Renal pelvis (tissue), 4 donors: ENCODE measurements around the gene RNF212. TPM values are rescaled to one million over a fixed set of nuclear protein-coding genes. Genes with fewer than 3 reads are reported as not detected.
"Not testable (repeated sequence)": the region's sequence is repeated elsewhere in the genome, so short reads cannot be mapped to it uniquely, and the experiment has no call there.

Source experiments
- DNase-seq: peaks from one replicate; pipeline ENCODE4 v3.0.0-alpha.2; 2013
- polyA plus RNA-seq, 3 donors: library from polyadenylated mRNA; unstranded; fragments of 120-200 nt; gene quantifications; one replicate each; pipeline ENCODE4 v1.2.1, GENCODE V29; 2013; ENCODE audit not compliant: insufficient read length in 3 of 3

RNF212 gene
- polyA plus RNA-seq, 3 donors, result 9.1 to 19.8 (median 18.7) TPM

- DNase-seq, result no peak
These were observed 44.0 kb downstream of the RNF212 start for GRCh38 chr4:1069394-1069793.

DNA sequence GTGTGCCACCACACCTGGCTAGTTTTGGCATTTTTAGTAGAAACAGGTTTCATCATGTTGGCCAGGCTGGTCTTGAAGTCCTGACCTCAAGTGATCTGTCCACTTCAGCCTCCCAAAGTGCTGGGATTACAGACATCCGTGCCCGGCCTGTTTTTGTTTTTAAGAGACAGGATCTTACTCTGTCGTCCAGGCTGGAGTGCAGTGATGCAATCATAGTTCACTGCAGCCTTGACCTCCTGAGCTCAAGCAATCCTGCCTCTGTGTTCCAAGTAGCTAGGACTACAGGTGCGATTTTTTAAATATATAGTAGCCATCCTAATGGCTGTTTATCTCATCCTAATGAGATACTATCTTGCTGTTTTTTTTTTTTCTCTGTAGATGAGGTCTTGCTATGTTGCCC, 47.6 kb downstream of the RNF212 start:
- DNase-seq, result no peak

GRCh38 chr4:1062419-1062818, 50.9 kb downstream of the RNF212 start:
- DNase-seq, result no peak

- no peak for DNase-seq
These were observed 51.6 kb downstream of the RNF212 start for GRCh38 chr4:1061760-1062159.

DNA sequence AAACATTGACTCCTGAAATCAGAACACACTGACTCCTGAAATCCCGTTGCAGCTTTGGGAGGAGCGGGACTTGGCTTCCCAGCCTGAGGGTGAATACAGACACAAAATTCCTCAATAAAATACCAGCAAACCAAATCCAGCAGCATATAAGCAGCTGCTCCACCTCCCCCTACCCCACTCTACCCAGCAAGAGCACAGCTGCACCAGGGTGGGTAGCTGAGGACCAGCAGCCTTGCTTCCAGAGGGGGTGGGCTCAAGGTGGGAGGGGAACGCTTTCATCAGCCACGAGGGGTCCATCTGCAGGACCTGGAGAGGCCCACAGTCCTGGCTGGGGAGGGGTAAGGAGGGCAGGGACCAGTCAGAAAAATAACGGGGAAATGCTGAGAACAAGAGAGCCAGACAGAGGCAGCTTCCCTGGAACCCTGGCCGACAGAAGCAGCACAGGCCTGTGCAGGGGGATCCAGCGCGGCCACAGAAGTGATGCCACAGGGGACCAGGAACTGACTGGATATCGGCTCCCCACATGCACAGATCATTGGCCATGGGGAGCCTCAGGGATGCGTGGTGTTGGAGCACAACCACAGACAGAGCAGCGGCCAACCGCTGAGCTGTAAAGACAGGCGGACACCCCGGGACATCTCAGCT, 52.2 kb downstream of the RNF212 start:
- DNase-seq, result no peak

DNA sequence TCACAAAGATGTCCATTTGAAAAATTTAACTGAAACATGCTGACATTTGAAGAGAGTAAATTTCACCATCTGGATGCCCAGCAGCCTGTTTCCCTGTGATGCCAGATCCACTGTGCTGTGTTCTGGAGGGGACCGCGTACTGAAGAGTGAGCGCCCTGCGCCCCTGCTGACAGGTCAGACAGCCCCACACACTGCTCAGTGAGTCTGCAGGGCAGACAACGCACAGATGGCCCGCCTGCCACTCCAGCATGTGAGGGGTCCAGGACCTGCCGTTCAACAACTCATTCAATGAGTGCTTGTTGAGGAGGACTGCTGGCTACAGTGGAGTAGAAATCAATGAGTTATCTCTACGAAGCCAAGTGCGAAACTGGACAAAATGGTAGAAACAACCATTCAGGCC, 52.7 kb downstream of the RNF212 start:
- no peak for DNase-seq

GRCh38 chr4:1060121-1060520, 53.2 kb downstream of the RNF212 start:
- DNase-seq, result no peak

- DNase-seq, result no peak
These were observed 54.2 kb downstream of the RNF212 start for GRCh38 chr4:1058997-1059665.

GRCh38 chr4:1058198-1058996, 55.0 kb downstream of the RNF212 start:
- no peak for DNase-seq

GRCh38 chr4:1057403-1057745, 56.0 kb downstream of the RNF212 start:
- no peak for DNase-seq

DNA sequence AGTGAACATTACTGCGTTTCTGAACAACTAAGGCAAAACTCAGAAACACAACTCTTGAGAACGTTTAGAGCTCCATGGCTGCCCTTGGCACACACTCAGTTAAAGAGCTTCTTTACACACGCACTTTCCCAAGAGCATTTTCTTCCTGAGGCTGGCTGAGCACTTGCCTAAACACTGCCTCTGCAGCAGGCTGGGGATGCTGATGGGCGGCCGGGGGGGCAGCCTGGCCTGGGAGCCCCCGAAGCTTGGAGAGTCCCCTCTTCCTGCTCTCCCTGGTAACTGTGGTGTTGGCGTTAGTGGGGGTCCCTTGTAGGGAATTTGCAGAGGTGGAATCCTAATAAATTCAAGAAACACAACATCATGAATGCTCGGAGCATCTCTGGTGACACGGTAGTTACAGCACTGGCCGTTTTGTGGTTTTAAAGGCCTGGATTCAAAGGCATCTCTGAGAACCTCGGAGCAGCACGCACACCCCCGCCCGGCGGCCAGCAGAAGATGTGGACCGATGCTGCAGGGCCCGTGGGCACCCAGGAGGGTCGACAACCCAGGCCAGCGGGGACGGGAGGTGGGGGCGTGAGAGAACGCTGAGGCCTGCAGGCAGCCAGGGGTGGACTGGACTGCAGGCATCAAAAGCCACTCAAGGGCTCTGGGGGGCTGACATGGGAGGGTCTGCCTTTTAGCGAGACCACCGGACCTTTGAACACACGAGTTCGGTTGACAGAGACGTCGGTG, 56.5 kb downstream of the RNF212 start:
- no peak for DNase-seq

DNA sequence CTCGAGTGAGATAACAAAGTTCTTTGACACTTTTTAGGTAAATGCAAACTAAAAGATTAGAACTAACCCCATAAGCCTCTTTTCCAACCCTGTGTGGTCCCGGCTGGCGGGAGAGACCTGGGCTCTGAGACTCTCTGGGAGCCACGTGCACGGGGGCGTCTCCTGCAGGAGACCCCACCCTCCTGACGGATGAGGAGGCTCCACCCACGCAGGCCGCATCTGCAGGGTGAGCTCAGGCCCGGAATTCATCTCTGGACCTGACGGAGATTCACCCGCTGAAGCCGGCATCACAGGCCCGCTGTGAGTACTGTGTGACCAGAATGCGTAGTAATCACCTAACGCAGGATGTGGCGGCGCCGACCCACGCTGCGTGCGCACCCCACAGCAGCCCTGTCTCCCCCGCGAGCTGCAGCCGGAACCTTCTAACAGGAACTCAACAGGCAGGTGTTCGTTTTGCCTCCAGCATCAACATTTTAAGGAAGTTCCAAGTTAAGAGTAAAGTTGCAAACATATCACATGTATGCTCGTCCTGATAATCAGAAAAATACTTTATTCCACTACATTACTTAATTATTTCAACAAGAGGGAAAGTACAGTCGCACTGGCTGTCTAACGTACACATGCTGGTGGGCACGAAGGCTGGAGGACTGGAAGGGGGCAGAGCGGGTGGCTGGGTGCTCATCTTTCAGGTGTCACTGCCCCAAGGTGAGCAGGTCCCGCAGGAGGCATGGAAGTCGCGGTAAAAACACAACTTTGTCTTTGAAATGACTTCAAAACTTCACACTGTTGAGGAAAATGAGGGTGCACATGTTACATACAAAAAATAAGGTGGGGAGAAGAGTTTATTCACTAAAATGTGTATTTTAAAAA, 57.4 kb downstream of the RNF212 start:
- DNase-seq, result no peak

- DNase-seq, result not testable (repeated sequence)
These were observed 58.1 kb downstream of the RNF212 start for GRCh38 chr4:1055243-1055701.

GRCh38 chr4:1054696-1055242, 58.6 kb downstream of the RNF212 start:
- DNase-seq, result not testable (repeated sequence)

- DNase-seq, result not testable (repeated sequence)
These were observed 59.5 kb downstream of the RNF212 start for GRCh38 chr4:1053891-1054290.

DNA sequence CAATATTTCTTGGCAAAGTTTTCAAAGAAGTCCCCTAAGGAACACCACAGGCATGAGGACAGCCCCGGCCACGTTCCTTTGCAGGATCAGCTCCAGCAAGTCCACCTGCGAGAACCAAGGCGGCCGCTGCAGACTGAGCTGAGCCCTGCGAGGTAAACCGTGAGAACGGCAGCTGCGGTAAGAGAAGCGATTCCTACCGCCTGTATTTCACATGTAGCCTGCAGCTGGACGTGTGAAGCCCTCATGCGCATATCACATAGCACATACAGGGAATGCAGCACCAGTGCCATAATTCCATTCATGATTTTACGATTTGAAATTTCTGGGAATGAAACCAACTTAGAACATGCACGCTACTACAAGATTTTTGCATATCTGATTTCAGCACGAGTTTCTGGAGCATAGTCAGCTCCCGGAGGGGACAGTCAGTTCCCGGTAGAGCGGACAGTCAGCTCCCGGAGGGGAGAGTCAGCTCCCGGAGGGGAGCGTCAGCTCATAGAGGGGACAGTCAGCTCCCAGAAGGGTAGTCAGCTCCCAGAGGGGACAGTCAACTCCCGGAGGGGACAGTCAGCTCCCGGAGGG, 60.2 kb downstream of the RNF212 start:
- DNase-seq, result no peak

- DNase-seq, result no peak
These were observed 61.1 kb downstream of the RNF212 start for GRCh38 chr4:1052231-1052671.

- DNase-seq, result no peak
These were observed 61.9 kb downstream of the RNF212 start for GRCh38 chr4:1051472-1051871.

- no peak for DNase-seq
These were observed 62.7 kb downstream of the RNF212 start for GRCh38 chr4:1050486-1051213.

DNA sequence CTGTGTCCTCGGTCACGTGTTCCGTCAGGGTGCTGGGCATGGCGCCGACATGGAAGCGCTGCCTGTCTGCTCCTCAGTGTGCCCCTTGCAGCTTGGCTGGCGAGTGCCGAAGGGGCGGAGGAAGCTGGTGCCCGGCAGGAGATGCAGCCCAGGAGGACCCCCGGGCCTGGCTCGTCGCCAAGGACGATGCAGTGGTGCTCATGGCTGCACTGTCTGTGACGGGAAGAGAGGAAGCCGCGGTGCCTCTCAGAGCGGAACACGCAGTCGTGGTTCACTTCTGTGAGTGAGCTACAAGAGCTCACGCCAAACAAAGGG, 63.8 kb downstream of the RNF212 start:
- DNase-seq, result no peak
